GM19023 (cell line): Measurements from ENCODE around the gene TRUB1.

Source experiments
- ATAC-seq: cut with Tn5 transposase; IDR thresholded peaks from one replicate; pipeline ENCODE4 v1.9.1; 2021; ENCODE audit warnings: mild to moderate bottlenecking, moderate library complexity; ENCODE audit not compliant: unreplicated experiment

The TRUB1 gene

DNA sequence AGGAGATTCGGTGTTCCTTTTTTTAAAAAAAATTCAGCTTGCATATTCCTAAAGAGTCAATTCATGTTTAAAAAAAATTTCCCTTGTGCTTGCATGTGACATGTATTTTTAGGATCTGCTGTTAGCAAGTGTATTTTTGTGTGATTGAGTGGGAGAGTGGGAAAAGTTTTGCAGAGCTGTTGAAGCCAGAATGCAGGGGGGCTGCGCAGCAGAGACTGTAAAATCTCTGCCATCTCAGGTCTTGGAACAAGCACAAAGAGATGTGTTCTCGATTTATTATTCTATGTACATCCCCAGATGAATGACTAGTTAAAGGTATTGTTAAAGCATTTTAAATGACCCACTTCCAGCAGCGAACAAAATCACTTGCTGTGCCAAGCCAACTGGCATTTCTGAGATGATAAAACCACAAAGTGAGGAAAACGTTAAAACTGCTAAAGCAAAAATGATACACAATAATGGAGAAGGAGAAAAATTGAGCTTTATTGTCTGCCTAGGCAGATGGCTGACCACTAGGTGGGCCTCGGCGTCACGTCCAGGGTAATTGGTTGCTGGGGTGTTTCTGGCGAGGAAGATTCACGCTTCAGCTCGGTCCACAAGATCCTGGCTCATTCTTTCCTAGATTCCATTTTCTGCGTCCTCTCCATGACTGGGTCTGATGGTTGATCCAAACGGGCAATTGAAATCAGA is 88.2 kb downstream of the TRUB1 start:
- no peak for ATAC-seq

- ATAC-seq: no peak
These were observed 88.7 kb downstream of the TRUB1 start for GRCh38 chr10:115026746-115027140.
